GM12875 (cell line): ENCODE measurements around the gene DUSP16.
"Not testable (repeated sequence)": the region's sequence is repeated elsewhere in the genome, so short reads cannot be mapped to it uniquely, and the experiment has no call there.

Source experiments
- H3K4me3 ChIP-seq: one replicate; pipeline ENCODE4 v1.5.1; 2011; ENCODE audit warnings: low read depth, low read length, control low read depth
- TF ChIP-seq, protein P1 (sequence below): IDR thresholded peaks from 2 replicates; pipeline ENCODE4 v1.5.1; 2011; ENCODE audit warnings: low read depth, mild to moderate bottlenecking, control low read depth, inconsistent platforms, low read length, moderate library complexity, borderline replicate concordance; ENCODE audit not compliant: insufficient read depth

The DUSP16 gene

DNA sequence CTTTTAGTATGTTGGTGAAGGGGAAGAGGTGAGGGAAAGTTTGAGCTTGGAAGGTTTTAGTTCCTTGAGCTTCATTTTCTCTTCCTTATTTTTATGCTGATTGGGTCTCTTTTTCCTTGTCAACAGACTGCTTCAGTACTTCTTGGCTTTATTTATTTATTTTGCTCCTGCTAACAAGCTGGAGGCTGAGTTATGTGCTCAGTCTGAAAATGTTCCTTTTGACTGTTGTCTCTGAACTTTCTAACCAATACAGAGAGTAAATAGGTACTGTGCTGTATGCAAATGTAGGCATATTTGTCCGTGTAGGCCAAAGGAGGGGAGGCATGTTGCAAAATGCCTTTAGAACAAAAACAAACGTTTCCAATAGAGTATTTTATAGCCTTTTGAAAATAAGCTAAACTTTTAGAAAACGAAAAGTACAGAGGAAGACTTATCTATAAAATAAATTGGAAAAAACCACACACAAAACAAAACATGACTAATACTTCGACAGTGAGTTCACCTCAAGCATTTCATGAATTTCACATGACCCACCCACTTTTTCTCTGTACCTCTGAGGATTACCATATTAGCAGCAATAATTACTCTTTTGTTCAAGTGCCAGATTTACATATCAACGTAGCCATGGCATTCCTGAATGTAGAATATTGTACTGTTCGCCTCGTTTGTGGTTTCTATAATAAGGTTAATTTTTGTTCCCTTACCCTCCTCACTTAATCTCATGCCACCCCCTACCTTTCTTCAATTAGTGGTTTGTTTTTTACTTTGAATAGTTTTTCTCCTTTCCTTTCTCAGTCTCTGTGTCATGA, 44.3 kb upstream of the DUSP16 start:
- no peak overlapping the region for H3K4me3 ChIP-seq
- TF ChIP-seq, protein P1, sequence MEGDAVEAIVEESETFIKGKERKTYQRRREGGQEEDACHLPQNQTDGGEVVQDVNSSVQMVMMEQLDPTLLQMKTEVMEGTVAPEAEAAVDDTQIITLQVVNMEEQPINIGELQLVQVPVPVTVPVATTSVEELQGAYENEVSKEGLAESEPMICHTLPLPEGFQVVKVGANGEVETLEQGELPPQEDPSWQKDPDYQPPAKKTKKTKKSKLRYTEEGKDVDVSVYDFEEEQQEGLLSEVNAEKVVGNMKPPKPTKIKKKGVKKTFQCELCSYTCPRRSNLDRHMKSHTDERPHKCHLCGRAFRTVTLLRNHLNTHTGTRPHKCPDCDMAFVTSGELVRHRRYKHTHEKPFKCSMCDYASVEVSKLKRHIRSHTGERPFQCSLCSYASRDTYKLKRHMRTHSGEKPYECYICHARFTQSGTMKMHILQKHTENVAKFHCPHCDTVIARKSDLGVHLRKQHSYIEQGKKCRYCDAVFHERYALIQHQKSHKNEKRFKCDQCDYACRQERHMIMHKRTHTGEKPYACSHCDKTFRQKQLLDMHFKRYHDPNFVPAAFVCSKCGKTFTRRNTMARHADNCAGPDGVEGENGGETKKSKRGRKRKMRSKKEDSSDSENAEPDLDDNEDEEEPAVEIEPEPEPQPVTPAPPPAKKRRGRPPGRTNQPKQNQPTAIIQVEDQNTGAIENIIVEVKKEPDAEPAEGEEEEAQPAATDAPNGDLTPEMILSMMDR, result no peak

DNA sequence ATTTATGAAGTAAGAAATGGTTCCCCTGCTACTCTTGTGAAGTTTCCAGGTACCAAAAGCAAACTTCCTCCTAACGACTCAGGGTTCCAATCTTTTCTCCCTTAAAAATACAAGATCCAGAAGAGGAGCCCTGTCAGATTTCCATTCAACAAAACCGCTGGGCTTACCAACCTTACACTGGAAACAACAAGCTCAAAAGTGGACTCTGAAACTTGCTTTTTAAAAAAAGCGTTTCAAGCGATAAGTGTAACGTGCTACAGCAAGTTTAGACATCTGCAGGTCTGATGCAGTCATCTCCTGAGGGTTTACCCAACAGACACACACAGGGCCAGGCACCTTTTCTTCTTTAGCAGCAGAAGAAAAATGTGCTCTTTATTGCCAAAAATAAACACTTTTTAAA, 42.1 kb upstream of the DUSP16 start:
- no peak overlapping the region for H3K4me3 ChIP-seq
- TF ChIP-seq, protein P1, result no peak

DNA sequence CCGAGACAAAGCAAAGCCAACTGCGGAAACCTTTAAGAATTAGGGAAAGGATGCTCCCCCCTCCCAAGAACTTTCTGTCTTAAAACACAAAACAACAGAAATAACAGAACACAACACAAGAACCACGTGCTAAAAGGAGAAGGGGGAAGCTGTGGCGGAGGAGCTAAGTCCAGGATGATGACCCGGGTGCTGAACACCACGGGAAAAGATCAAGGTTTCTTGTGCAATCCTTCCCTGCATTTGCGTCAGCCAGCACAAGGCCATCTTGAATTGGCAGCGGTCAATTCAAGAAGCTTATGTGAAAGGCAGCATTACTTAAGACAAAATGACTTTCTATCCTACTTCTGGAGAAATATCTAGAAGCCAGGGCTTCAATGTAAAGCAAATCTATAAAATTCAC, 38.0 kb upstream of the DUSP16 start:
- TF ChIP-seq, protein P1, result no peak
- no peak overlapping the region for H3K4me3 ChIP-seq

DNA sequence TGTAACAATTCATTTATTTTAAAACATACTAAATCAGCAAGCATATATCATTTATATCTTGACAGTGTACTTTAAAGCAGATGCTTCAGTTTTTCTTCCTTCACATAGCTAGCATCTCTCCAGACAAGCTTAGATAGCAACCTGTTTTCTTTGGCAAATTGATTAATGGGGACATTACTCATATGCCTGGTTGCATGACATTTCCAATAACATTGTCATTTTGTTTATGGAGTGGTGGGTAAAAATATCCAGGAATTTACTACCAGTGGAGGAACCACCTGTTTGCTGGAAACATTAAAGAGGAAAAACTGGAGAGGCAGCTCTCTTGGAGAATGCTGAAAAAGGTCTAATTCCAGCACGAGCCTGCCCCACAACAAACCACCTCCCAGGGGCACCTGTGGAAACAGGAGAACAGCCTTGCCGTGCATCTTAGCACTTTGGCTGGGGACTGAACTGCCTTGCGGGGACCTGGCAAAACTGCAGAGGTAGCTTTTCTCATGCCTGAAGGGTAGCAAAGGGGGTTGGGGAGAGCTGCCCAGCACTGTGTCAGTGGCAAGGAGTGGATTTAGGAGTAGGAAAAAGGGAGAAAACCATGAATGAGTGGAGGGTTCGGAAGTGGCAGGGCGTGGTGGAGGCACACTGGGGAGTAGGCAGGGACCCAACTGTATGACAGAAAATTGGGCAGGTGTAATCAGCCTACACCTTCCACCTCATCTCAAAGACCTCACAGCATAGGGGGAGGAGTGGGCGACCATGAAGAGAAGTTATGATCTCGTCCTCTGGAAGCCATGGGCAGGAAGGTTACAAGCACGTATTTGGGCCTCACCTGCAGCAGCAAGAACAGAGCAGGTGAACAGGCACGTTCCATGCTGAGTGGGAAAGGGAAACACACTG, 37.3 kb upstream of the DUSP16 start:
- no peak overlapping the region for H3K4me3 ChIP-seq
- TF ChIP-seq, protein P1, result no peak

DNA sequence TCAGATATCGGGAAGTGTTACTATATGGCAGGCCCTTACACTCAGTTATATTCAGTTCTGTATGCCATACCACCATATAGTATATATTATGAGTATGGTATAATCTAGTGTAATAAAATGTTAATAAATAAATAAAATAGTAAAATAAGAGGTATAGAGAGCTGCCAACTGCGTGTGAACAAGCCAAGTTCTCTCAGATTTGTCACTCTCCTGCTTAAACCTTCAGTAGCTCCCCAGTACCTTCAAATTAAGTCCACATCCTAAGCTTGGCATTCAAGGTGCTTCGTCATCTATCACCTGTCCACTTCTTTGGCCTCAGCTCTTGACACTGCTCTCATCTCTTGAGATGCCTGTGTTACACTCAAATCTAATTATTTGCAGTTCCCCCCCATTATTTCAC, 36.2 kb upstream of the DUSP16 start:
- no peak overlapping the region for H3K4me3 ChIP-seq
- TF ChIP-seq, protein P1, result no peak

DNA sequence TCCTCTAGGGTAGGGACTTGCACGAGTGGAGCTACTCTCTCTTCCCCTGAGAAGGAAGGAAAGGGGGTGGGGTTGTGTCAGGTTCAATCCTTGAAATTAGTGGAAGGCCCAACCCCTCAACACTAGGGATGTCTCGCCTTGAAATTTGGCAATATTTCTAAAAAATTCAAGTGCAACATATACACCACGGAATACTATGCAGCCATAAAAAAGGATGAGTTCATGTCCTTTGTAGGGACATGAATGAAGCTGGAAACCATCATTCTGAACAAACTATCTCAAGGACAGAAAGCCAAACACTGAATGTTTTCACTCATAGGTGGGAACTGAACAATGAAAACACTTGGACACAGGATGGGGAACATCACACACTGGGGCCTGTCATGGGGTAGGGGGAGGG, 33.9 kb upstream of the DUSP16 start:
- not testable (repeated sequence) for H3K4me3 ChIP-seq

DNA sequence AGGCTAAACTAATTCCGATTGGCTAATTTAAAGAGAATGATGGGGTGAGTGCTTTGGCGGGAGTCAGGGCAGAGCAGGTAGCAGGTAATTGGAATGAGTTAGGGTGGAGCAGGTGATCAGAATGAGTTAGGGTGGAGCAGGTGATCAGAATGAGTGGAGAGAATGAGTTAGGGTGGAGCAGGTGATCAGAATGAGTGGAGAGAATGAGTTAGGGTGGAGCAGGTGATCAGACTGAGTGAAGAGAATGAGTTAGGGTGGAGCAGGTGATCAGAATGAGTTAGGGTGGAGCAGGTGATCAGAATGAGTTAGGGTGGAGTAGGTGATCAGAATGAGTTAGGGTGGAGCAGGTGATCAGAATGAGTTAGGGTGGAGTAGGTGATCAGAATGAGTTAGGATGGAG, 33.3 kb upstream of the DUSP16 start:
- H3K4me3 ChIP-seq, result not testable (repeated sequence)

DNA sequence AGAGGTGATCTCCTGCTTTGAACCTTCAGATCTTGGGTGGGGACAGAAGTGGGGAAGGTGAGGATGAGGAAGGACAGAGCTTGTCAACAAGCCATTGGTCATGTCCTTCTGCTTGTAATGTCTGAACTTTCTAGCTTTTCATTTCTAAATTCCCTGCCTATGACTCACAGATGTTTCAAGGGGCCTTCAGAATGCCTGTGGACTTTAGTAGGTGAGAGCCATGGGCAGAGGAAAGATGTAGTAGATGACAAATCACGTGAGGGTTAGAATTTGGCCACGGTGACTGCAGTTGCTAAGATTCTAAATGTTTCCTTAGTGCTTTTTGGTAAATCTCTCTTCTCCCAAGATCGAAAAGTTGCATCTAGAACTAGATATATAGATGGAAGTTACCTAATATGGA, 30.3 kb upstream of the DUSP16 start:
- TF ChIP-seq, protein P1, result no peak
- no peak overlapping the region for H3K4me3 ChIP-seq
